NOMO-1 treated with DMSO at 0.1 percent for 48 hours (cell line): ENCODE measurements around the gene TMEM18.

ENCODE experiments used
- DNase-seq: peaks from one replicate; lab custom pipeline; 2025; ENCODE audit not compliant: unreplicated experiment; lab: John Stamatoyannopoulos, UW

TMEM18 gene

GRCh38 chr2:621303-622099 lies 55.7 kb downstream of the TMEM18 start:
- DNase-seq: no peak

- DNase-seq: no peak
Observed at GRCh38 chr2:620471-621302, 56.5 kb downstream of the TMEM18 start.

GRCh38 chr2:620004-620403 lies 57.2 kb downstream of the TMEM18 start:
- DNase-seq: no peak

GRCh38 chr2:618422-618990 lies 58.7 kb downstream of the TMEM18 start:
- no peak for DNase-seq

- no peak for DNase-seq
Observed at GRCh38 chr2:618005-618404, 59.2 kb downstream of the TMEM18 start.
